Measurements from ENCODE around the gene SMIM12. TPM values are rescaled to one million over a fixed set of nuclear protein-coding genes. Genes with fewer than 3 reads are reported as not detected.

SMIM12 gene
- total RNA-seq, 1 donor from 2014 or later: 9.5 TPM

DNA sequence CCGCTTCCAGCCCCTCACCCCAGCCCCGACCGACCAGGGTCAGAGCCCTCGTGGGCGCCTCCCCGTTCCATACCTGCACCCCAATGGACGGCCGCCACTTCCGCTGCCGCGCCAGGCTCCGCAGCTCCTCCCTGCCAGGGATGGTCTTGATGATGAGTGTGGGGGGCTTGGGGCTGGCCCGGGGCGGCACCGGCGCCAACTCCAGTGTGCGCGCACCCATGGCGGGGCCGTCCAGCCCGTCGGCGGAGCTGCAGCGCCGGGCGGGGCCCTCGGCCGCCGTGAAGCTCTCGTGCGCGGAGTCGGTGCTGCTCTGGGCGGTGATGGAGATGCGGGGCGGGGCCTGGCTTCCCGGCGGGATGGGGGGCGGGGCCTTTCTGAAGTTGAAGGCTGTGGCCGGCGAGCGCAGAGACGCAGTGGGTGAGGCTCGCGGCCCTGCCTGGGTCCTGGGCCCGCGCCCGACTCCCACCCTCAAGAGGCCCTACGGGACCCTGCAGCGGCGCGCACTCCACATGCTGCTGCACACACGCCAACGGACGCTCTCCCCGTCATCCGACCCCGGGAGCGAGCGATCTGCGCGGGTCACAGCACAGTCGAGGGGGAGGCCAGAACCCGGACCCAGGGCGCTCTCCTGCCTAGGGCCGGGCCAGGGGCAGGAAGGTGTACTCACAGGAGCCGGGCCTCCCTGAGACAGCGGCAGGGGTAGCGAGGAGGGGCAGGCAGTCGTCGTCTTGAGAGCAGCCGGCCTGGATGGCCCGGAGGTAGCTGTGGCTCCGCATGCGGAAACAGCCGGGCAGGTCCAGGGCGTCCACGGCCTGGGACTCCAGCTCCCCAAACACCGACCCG is 26.1 kb upstream of the SMIM12 start:
- Histone ChIP-seq H3K27me3 (peaks cover 96% of the 10 kb centered on the region), H2AFZ (replicated peaks) (peak overlapping the region; percentile 91), H3K4me1 (no peaks in the 10 kb centered on the region), H3K27ac (no peak overlapping the region), H3K36me3 (no peaks in the 10 kb centered on the region), H3K4me3 (peak overlapping the region; percentile 53), H3K79me2 (ENCODE audit: low read depth) (no peaks in the 10 kb centered on the region), H3K4me2 (peak overlapping the region; percentile 83), H3F3A (ENCODE audit: low read depth) (no peaks in the 10 kb centered on the region), H3K9ac (no peak overlapping the region), H3K9me3 (ENCODE audit: low read depth) (no peaks in the 10 kb centered on the region), H4K20me1 (ENCODE audit: low read depth) (peaks cover 15% of the 10 kb centered on the region)
- peak; percentile 74 for DNase-seq (ENCODE audit: low spot score)
- peak; percentile 88 for TF ChIP-seq EZH2 (IDR thresholded peaks at IDR 0.05)
- TF ChIP-seq EZH2phosphoT487 (IDR thresholded peaks at IDR 0.05): peak; percentile 70
- TF ChIP-seq, protein P1, sequence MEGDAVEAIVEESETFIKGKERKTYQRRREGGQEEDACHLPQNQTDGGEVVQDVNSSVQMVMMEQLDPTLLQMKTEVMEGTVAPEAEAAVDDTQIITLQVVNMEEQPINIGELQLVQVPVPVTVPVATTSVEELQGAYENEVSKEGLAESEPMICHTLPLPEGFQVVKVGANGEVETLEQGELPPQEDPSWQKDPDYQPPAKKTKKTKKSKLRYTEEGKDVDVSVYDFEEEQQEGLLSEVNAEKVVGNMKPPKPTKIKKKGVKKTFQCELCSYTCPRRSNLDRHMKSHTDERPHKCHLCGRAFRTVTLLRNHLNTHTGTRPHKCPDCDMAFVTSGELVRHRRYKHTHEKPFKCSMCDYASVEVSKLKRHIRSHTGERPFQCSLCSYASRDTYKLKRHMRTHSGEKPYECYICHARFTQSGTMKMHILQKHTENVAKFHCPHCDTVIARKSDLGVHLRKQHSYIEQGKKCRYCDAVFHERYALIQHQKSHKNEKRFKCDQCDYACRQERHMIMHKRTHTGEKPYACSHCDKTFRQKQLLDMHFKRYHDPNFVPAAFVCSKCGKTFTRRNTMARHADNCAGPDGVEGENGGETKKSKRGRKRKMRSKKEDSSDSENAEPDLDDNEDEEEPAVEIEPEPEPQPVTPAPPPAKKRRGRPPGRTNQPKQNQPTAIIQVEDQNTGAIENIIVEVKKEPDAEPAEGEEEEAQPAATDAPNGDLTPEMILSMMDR (IDR thresholded peaks at IDR 0.05): no peak
- H3K27ac Mint-ChIP-seq: no peak overlapping the region
- no peaks in the 10 kb centered on the region for H3K9me3 Mint-ChIP-seq
- no peaks in the 10 kb centered on the region for H3K4me1 Mint-ChIP-seq
- peak overlapping the region; percentile 71 for H3K4me3 Mint-ChIP-seq
- H3K27me3 Mint-ChIP-seq (ENCODE audit: insufficient read depth, low read depth): peaks cover 28% of the 10 kb centered on the region
- H3K36me3 Mint-ChIP-seq: no peaks in the 10 kb centered on the region

DNA sequence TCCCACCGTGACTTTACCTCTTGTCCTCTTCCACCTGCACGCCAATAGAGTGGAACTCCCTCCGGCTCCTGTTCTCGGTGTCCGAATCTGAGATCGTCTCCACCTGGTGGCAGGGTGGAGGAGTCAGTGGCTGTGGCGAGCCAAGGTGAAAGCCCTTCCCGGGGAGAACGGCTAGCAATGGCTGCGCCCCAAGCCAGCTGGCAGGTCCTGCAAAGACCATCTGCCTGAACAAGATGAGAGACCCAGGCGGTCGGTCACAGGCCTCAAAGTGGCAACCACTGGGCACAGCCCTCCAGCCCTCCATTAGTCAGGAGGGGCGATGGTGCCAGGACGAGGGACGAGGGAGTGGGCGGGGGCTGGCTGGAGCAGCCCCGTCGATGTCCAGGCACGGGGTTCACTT is 25.4 kb upstream of the SMIM12 start:
- H3K4me1 Mint-ChIP-seq: no peaks in the 10 kb centered on the region
- peak; percentile 21 for DNase-seq (ENCODE audit: low spot score)
- H3K27me3 Mint-ChIP-seq (ENCODE audit: insufficient read depth, low read depth): peaks cover 24% of the 10 kb centered on the region
- peak overlapping the region; percentile 75 for H3K4me3 Mint-ChIP-seq
- TF ChIP-seq EZH2phosphoT487 (IDR thresholded peaks at IDR 0.05): no peak
- TF ChIP-seq, protein P1 (IDR thresholded peaks at IDR 0.05): peak; percentile 27
- Histone ChIP-seq H4K20me1 (ENCODE audit: low read depth) (peaks cover 15% of the 10 kb centered on the region), H2AFZ (replicated peaks) (peak overlapping the region; percentile 91), H3K9ac (no peak overlapping the region), H3K27me3 (peaks cover 93% of the 10 kb centered on the region), H3K4me3 (peak overlapping the region; percentile 53), H3K27ac (no peak overlapping the region), H3K4me2 (peak overlapping the region; percentile 83), H3F3A (ENCODE audit: low read depth) (no peaks in the 10 kb centered on the region), H3K36me3 (no peaks in the 10 kb centered on the region), H3K79me2 (ENCODE audit: low read depth) (no peaks in the 10 kb centered on the region), H3K4me1 (no peaks in the 10 kb centered on the region), H3K9me3 (ENCODE audit: low read depth) (no peaks in the 10 kb centered on the region)
- H3K36me3 Mint-ChIP-seq: no peaks in the 10 kb centered on the region
- no peak overlapping the region for H3K27ac Mint-ChIP-seq
- no peaks in the 10 kb centered on the region for H3K9me3 Mint-ChIP-seq

DNA sequence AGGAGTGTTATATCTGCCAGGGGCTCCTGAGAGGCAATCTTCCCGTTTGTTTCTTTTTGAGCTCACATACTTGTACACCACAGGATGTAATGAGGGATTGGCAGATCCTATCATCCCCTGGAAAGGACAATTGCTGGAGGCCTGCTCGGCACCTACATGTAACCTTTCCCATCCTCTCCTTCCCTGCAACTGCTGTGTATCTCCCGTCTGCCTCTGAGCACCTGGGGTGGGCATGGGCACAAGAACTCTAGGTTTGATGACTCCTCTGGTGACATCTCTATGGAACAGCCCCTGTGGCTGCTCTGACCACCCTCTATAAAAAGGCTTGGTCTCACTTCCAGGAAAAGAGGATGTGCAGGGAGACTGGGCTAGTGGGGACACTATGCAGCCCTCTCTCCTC is 25.0 kb upstream of the SMIM12 start:
- no peaks in the 10 kb centered on the region for H3K4me1 ChIP-seq
- H3K9ac ChIP-seq: no peak overlapping the region
- no peak for DNase-seq (ENCODE audit: low spot score)
- no peak overlapping the region for H3K27ac ChIP-seq
- Mint-ChIP-seq H3K27me3 (ENCODE audit: insufficient read depth, low read depth) (peaks cover 24% of the 10 kb centered on the region), H3K4me1 (no peaks in the 10 kb centered on the region), H3K36me3 (no peaks in the 10 kb centered on the region), H3K27ac (no peak overlapping the region), H3K4me3 (peak overlapping the region; percentile 75), H3K9me3 (no peaks in the 10 kb centered on the region)
- H3K36me3 ChIP-seq: no peaks in the 10 kb centered on the region
- H3F3A ChIP-seq (ENCODE audit: low read depth): no peaks in the 10 kb centered on the region
- no peak overlapping the region for H3K4me3 ChIP-seq
- H3K79me2 ChIP-seq (ENCODE audit: low read depth): no peaks in the 10 kb centered on the region
- no peaks in the 10 kb centered on the region for H3K9me3 ChIP-seq (ENCODE audit: low read depth)
- H4K20me1 ChIP-seq (ENCODE audit: low read depth): peaks cover 15% of the 10 kb centered on the region
- peaks cover 90% of the 10 kb centered on the region for H3K27me3 ChIP-seq
- TF ChIP-seq, protein P1 (IDR thresholded peaks at IDR 0.05): no peak
- TF ChIP-seq EZH2 (IDR thresholded peaks at IDR 0.05) (no peak), EZH2phosphoT487 (IDR thresholded peaks at IDR 0.05) (no peak)
- no peak overlapping the region for H3K4me2 ChIP-seq
- no peak overlapping the region for H2AFZ ChIP-seq (replicated peaks)

Measured in neural progenitor cell (in vitro differentiated cells).